ENCODE measurements around the gene TSSK2.

TSSK2 gene

GRCh38 chr22:19124377-19124776 lies 6.7 kb upstream of the TSSK2 start (continued):
- TF ChIP-seq ZNF501 (tag by site-specific recombination; IDR thresholded peaks at IDR 0.05): no peak
- TF ChIP-seq ZNF664 (tag by site-specific recombination; IDR thresholded peaks at IDR 0.05): no peak

- peaks cover 0 to 5% of the 10 kb centered on the region in 2 experiments; a peak in 1 of 3 replicates for H3K36me3 ChIP-seq (ENCODE audit: control insufficient read depth in 2 of 2, insufficient read depth in 1 of 2, low read length in 2 of 2)
- ChIA-PET CTCF (interaction anchor here (0.6 to 0.7 kb wide), 2 partner anchors 70 to 128 kb away, joined by 3 to 4 read pairs; no protein-coding TSS in a partner anchor), POLR2A (interaction anchor here (1.8 kb wide), 1 partner anchor 19 kb away, joined by 6 read pairs; the partner anchor contains the start of gene ESS2)
- H3K9me3 ChIP-seq (ENCODE audit: control insufficient read depth, insufficient read depth, low read depth, low read length): no peaks in the 10 kb centered on the region
- H3K27ac ChIP-seq (ENCODE audit: extremely low read depth, low read depth, low read length): no peak overlapping the region
- H3K4me1 ChIP-seq (ENCODE audit: control insufficient read depth, insufficient read depth, low read length): no peaks in the 10 kb centered on the region
- no peak overlapping the region for H3K4me3 ChIP-seq (ENCODE audit: low read depth, low read length)
- TF ChIP-seq ZNF629 (tag by site-specific recombination; IDR thresholded peaks at IDR 0.05): no peak
Observed at GRCh38 chr22:19125011-19125410, 6.1 kb upstream of the TSSK2 start.

GRCh38 chr22:19125474-19126308 lies 5.4 kb upstream of the TSSK2 start:
- no peak for TF ChIP-seq TRIM28 (IDR thresholded peaks at IDR 0.05; ENCODE audit: borderline replicate concordance, low read length)
- TF ChIP-seq ZNF133 (tag by site-specific recombination; IDR thresholded peaks at IDR 0.05): no peak
- no peak for TF ChIP-seq ZNF174 (tag by site-specific recombination; IDR thresholded peaks at IDR 0.05)
- no peak for TF ChIP-seq ZSCAN5A (tag by site-specific recombination; IDR thresholded peaks at IDR 0.05)
- no peaks in the 10 kb centered on the region for H3K4me1 ChIP-seq (ENCODE audit: control insufficient read depth, insufficient read depth, low read length)
- CTCF ChIA-PET: interaction anchor here (0.6 kb wide), 1 partner anchor 69 kb away, joined by 3 read pairs; no protein-coding TSS in a partner anchor
- H3K36me3 ChIP-seq (ENCODE audit: control insufficient read depth in 2 of 2, insufficient read depth in 1 of 2, low read length in 2 of 2): peaks cover 0 to 1% of the 10 kb centered on the region in 2 experiments; a peak in 1 of 3 replicates
- no peak overlapping the region for H3K27ac ChIP-seq (ENCODE audit: extremely low read depth, low read depth, low read length)
- H3K9me3 ChIP-seq (ENCODE audit: control insufficient read depth, insufficient read depth, low read depth, low read length): no peaks in the 10 kb centered on the region
- no peak overlapping the region for H3K4me3 ChIP-seq (ENCODE audit: low read depth, low read length)
- POLR2A ChIA-PET: interaction anchor here (1.8 kb wide), 1 partner anchor 19 kb away, joined by 6 read pairs; the partner anchor contains the start of gene ESS2

- POLR2A ChIA-PET: interaction anchor here (1.8 kb wide), 1 partner anchor 18 kb away, joined by 6 read pairs; the partner anchor contains the start of gene ESS2
- no peaks in the 10 kb centered on the region for H3K4me1 ChIP-seq (ENCODE audit: control insufficient read depth, insufficient read depth, low read length)
- H3K9me3 ChIP-seq (ENCODE audit: control insufficient read depth, insufficient read depth, low read depth, low read length): no peaks in the 10 kb centered on the region
- H3K27ac ChIP-seq (ENCODE audit: extremely low read depth, low read depth, low read length): no peak overlapping the region
- TF ChIP-seq ZFP37 (tag by site-specific recombination; IDR thresholded peaks at IDR 0.05) (no peak), BCL11A (tag by site-specific recombination; IDR thresholded peaks at IDR 0.05; ENCODE audit: low read depth) (no peak), ZBTB49 (tag by site-specific recombination; IDR thresholded peaks at IDR 0.05; ENCODE audit: low read depth) (no peak), ZNF549 (tag by site-specific recombination; IDR thresholded peaks at IDR 0.05) (no peak), ZNF837 (tag by site-specific recombination; IDR thresholded peaks at IDR 0.05) (no peak), REST (tag by site-specific recombination; IDR thresholded peaks at IDR 0.05) (no peak), ZNF510 (tag by site-specific recombination; IDR thresholded peaks at IDR 0.05; ENCODE audit: insufficient replicate concordance) (no peak), ZNF274 (IDR thresholded peaks at IDR 0.05; ENCODE audit: low read length) (no peak), ZNF274 (tag by site-specific recombination; IDR thresholded peaks at IDR 0.05; ENCODE audit: borderline replicate concordance) (no peak), ZNF560 (tag by site-specific recombination; IDR thresholded peaks at IDR 0.05; ENCODE audit: borderline replicate concordance) (no peak), PRDM1 (tag by site-specific recombination; IDR thresholded peaks at IDR 0.05) (no peak)
- peaks cover 0 to 9% of the 10 kb centered on the region in 2 experiments; a peak in 1 of 3 replicates for H3K36me3 ChIP-seq (ENCODE audit: control insufficient read depth in 2 of 2, insufficient read depth in 1 of 2, low read length in 2 of 2)
- CTCF ChIA-PET: no interaction called here
- H3K4me3 ChIP-seq (ENCODE audit: low read depth, low read length): no peak overlapping the region
Observed at GRCh38 chr22:19126309-19127273, 4.5 kb upstream of the TSSK2 start.
